A549 (cell line): ENCODE measurements around the gene PSAT1.

ENCODE experiments used
- CHD4 ChIP-seq: fragments of 200-600 bp; sonication (generic); IDR thresholded peaks from 2 replicates; pipeline ENCODE4 v1.6.1; 2016; ENCODE audit warnings: antibody characterized with exemption, mild to moderate bottlenecking, borderline replicate concordance
- NFE2L2 ChIP-seq: fragments of 150-350 bp; conservative IDR thresholded peaks from 2 replicates; pipeline ENCODE4 v1.6.1; 2014; ENCODE audit warnings: low read length
- POLR2A ChIP-seq: IDR thresholded peaks from 2 replicates; pipeline ENCODE4 v1.6.1; 2012; ENCODE audit warnings: mild to moderate bottlenecking, low read length

DNA sequence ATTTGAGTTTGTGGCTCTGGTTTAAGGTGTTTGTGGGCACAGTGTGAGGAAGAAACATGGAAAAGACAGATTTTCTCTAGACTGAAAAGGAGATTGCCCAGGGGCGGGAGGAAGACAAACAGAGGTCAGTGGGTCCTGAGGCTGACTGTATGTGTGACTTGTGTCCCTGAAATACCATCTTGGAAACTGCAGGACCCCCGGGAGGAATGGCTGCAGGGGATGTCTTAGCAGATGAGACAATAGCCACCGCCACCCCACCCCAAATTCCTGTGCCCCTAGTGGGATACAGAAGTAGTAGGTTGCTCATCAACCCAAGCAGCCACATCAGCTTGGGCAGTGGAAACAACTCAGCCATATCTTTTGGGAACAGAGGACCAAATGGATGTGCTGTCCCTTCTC is 1.7 kb upstream of the PSAT1 start:
- TF ChIP-seq CHD4 (no peak), NFE2L2 (no peak), POLR2A (no peak)
